GM19324 (cell line): Measurements from ENCODE around the gene TPST1.

Experiments
- ATAC-seq: cut with Tn5 transposase; IDR thresholded peaks from one replicate; pipeline ENCODE4 v1.9.1; 2021; ENCODE audit warnings: mild to moderate bottlenecking, moderate library complexity; ENCODE audit not compliant: unreplicated experiment, low FRiP score

TPST1 gene

GRCh38 chr7:66281678-66282590, 76.8 kb downstream of the TPST1 start:
- ATAC-seq: no peak

GRCh38 chr7:66282591-66282935, 77.4 kb downstream of the TPST1 start:
- no peak for ATAC-seq

DNA sequence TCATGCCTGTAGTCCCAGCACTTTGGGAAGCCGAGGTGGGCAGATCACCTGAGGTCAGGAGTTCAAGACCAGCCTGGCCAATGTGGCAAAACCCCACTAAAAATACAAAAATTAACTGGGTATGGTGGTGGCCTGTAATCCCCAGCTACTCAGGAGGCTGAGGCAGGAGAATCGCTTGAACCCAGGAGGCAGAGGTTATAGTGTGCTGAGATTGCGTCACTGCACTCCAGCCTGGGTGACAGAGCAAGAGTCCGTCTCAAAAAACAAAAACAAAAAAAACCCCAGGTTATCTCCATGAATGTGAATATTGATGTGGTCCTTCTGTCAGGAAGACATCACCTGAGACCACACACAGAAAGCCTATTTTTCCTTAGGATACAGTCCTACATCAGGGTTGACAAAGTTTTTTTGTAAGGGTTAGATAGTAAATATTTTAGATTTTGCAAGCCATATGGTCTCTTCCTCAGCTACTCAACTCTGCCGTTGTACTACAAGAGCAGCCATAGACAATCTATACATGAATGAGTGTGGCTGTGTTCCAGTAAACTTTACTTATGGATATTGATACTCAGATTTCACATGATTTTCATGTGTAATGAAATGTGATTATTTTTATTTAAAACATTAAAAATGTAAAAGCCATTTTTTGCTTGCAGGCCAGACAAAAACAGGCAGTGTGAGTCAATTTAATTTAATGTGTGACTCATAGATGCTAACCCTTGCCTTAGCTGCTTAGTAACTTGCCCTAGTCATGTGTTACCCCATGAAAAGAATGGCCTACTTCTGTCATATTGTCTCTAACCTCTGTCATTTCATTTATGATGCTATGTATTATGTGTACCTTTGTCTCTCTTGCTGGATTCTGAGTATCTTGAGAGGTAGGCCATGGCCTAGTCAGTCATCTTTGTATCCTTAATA, 78.1 kb downstream of the TPST1 start:
- no peak for ATAC-seq

DNA sequence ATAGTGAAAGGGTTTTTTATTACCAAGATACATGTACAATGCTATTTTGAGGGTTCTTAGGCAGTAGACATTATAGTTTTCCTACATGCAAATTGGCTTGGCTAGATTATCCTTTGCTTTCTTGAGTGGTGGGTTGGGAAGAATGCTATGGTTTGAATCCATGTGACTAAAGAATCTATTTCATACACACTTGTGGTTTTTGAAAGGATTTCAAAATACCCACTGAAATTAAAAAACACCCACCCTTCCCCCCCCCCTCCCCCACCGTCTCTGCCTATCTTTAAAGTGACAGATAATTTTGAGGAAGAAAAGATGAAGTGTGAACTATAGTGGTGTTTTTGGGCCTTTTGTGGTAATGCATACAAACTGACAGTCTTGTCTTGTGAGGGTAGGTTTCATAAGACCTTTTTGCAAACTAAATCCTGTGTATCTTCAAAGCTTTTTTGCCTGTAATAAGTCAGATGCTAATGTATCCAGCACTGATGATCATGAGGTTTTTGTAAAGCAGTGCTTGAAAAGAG, 90.9 kb downstream of the TPST1 start:
- ATAC-seq: no peak

GRCh38 chr7:66296557-66296956, 91.4 kb downstream of the TPST1 start:
- ATAC-seq: no peak

DNA sequence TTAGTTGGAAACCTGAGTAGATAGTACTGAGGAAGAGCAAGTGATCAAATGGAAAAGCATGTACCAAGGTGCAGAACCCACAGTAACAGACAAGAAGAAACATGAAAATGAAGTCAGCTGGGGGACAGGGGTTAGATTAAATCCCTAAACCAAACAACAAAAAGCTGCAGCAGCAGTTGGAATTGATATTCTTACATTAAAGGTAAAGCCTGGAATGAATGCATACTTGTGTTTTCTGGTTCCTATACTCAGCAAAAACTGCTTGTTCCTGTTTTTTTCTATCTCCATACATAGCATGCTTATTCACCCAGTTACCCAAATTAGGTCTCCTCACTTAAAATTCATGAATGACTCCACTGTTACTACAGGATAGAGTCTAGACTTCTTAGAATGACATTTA, 92.4 kb downstream of the TPST1 start:
- no peak for ATAC-seq

DNA sequence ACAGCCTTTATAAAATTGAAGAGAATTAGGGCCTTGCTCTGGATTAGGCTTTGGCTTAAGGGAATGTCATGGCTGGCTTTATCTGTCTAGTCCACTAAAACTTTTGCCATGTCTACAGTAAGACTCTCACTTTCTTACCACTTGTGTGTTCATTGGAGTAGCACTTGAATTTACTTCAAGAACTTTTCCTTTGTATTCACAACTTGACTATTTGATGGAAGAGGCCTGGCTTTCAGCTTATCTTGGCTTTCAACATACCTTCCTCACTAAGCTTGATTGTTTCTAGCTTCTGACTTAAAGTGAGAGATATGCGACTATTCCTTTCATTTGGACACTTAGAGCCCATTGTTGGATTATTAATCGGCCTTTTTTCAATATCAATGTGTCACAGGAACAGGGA, 96.1 kb downstream of the TPST1 start:
- no peak for ATAC-seq

- ATAC-seq: no peak
Observed at GRCh38 chr7:66301737-66302136, 96.6 kb downstream of the TPST1 start.

DNA sequence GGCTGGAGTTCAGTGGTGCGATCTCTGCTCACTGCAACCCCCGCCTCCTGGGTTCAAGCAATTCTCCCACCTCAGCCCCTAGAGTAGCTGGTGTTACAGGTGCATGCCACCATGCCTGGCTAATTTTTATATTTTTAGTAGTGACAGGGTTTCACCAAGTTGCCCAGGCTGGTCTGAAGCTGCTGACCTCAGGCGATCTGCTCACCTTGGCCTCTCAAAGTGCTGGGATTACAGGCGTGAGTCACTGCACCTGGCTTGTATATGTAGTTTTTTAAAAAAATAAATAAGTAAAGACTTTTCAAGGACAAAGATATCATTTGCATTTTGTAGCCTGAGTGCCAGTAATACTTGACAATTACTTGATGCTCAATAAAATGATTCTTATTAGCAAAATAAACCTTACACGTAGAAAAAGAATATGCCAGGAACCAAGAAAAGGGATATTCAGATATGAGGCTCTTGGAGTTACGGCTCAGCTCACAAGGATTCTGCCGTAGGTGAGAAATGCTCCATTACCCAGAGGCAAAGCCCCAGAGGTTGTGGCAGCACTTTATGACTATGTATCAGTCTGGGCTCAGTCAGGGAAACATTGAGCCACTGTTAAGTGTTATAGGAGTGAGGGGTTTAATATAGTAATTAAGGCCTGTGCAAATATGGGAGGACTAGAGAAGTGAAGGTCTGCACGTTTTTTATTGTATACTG, 98.5 kb downstream of the TPST1 start:
- ATAC-seq: no peak

GRCh38 chr7:66304536-66304935, 99.4 kb downstream of the TPST1 start:
- ATAC-seq: no peak

GRCh38 chr7:66306243-66306642, 101.1 kb downstream of the TPST1 start:
- ATAC-seq: no peak

DNA sequence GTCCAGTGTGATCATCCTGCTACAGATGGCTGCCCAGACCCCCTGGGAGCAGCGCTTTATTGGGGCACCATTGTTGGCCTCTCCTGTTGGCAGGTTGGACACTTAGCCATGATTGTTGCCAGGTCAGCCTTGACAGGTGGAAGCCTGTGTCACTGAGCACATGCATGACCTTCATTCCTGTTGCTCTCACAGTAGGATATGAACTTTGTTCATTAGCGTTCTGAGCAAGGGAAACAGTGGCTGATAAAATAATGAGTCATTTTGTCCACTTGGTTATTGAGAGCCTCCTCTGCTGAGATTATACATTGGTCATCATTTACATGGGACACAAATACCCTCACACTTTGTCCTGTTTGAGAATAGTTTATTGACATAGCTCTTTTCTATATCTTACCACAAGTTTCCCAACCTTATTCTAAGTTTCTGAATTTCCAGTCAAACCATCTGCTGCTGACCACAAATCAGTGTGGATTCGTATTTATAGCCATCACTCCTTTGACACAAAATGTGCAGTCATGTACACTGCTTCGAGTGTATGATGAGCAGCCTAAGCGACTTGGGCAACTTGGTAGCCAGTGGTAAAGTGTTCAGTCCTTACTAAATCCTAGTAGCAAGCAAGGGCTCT, 102.6 kb downstream of the TPST1 start:
- ATAC-seq: no peak

GRCh38 chr7:66308411-66308810, 103.3 kb downstream of the TPST1 start:
- ATAC-seq: no peak

GRCh38 chr7:66310620-66311019, 105.5 kb downstream of the TPST1 start:
- no peak for ATAC-seq

GRCh38 chr7:66313886-66314568, 108.9 kb downstream of the TPST1 start:
- ATAC-seq: no peak

GRCh38 chr7:66315192-66315591, 110.1 kb downstream of the TPST1 start:
- no peak for ATAC-seq

- no peak for ATAC-seq
Observed at GRCh38 chr7:66319407-66319979, 114.4 kb downstream of the TPST1 start.

- ATAC-seq: no peak
Observed at GRCh38 chr7:66321283-66321682, 116.1 kb downstream of the TPST1 start.

DNA sequence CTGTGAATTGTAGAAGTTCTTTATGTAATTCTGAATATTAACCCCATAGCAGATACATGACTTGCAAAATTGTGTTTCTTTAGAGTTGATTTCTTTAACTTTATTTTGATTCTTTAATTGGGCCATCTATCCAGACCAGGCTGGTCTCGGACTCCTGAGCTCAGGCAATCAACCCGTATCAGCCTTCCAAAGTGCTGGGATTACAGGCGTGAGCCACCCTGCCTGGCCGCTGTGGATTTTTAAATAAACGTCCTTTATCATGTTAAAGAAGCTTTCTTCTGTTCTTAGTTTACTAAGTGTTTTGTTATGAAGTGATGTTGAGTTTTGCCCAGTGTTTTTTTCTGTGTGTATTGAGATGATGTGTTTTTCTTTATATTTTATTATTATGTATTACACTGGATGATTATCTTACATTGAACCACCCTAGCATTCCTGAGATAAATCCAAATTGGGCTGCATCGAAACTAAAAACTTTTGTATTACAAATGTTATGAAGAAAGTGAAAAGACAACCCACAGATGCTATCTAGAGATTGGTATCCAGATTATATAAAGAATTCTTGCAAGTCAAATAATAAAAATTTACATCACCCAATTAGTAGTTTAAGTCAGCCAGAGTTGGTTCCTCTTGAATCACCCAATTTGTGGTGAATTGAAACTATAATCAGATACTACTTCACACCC, 118.1 kb downstream of the TPST1 start:
- no peak for ATAC-seq
